OCI-LY3 (cell line): ENCODE results near the gene SOX11.

ENCODE experiments used
- H2AFZ ChIP-seq: fragments of 200-600, 300-600 bp; shearing (Covaris generic); 2 replicates; pipeline ENCODE4 v1.6.0; 2014; ENCODE audit warnings: antibody characterized with exemption, low read depth, low read length
- H3K27ac ChIP-seq: fragments of 200-600, 300-600 bp; sonication (generic); 2 replicates; pipeline ENCODE4 v1.5.1; 2014; ENCODE audit warnings: mild to moderate bottlenecking, low read length, moderate library complexity, mixed read lengths
- H3K27me3 ChIP-seq: fragments of 200-600, 300-600 bp; sonication (generic); 2 replicates; pipeline ENCODE4 v1.6.1; 2014; ENCODE audit warnings: low read depth, low read length, mixed read lengths
- H3K36me3 ChIP-seq: fragments of 200-600, 300-600 bp; sonication (generic); replicated peaks from 2 replicates; pipeline ENCODE3; 2014; ENCODE audit warnings: low read depth, low read length, mixed read lengths
- H3K4me1 ChIP-seq: fragments of 300-600, 200-600 bp; sonication (generic); 2 replicates; pipeline ENCODE4 v1.6.1; 2014; ENCODE audit warnings: low read length, mixed read lengths
- H3K4me2 ChIP-seq: fragments of 200-600, 300-600 bp; sonication (generic); 2 replicates; pipeline ENCODE4 v1.6.1; 2014; ENCODE audit warnings: low read length, mixed read lengths
- H3K4me3 ChIP-seq: fragments of 300-600, 200-600 bp; sonication (generic); 2 replicates; pipeline ENCODE4 v1.5.1; 2014; ENCODE audit warnings: antibody characterized with exemption, mild to moderate bottlenecking, low read length, moderate library complexity
- H3K79me2 ChIP-seq: fragments of 300-600, 200-600 bp; shearing (Covaris generic); 2 replicates; pipeline ENCODE4 v1.6.1; 2014; ENCODE audit warnings: mild to moderate bottlenecking, low read length, mixed read lengths
- H3K9ac ChIP-seq: fragments of 300-600, 200-600 bp; shearing (Covaris generic); 2 replicates; pipeline ENCODE4 v1.6.0; 2014; ENCODE audit warnings: mild to moderate bottlenecking, low read length, moderate library complexity
- H3K9me3 ChIP-seq: fragments of 200-600, 300-600 bp; shearing (Covaris generic); 2 replicates; pipeline ENCODE4 v1.6.1; 2014; ENCODE audit warnings: low read length, mixed read lengths; ENCODE audit not compliant: insufficient read depth
- H4K20me1 ChIP-seq: fragments of 200-600, 300-600 bp; sonication (generic); 2 replicates; pipeline ENCODE4 v1.6.1; 2016; ENCODE audit warnings: low read length, mixed read lengths; ENCODE audit not compliant: insufficient read depth
- CTCF ChIP-seq: fragments of 200-600, 300-600 bp; sonication (generic); IDR thresholded peaks from 2 replicates; pipeline ENCODE4 v1.5.1; 2014; ENCODE audit warnings: antibody characterized with exemption, low read length, low read depth
- EZH2phosphoT487 ChIP-seq: fragments of 200-600 bp; shearing (Covaris generic); IDR thresholded peaks from 2 replicates; pipeline ENCODE4 v1.6.1; 2018; ENCODE audit warnings: antibody characterized with exemption, mixed run types, low read depth

SOX11 gene

GRCh38 chr2:5691221-5691984 is 781 bp upstream of the SOX11 start:
- no peaks in the 10 kb centered on the region for H4K20me1 ChIP-seq
- H3K27ac ChIP-seq: no peak overlapping the region
- no peaks in the 10 kb centered on the region for H3K36me3 ChIP-seq
- no peak overlapping the region for H3K4me2 ChIP-seq
- no peaks in the 10 kb centered on the region for H3K27me3 ChIP-seq
- no peak overlapping the region for H3K4me3 ChIP-seq
- H3K79me2 ChIP-seq: no peaks in the 10 kb centered on the region
- no peak overlapping the region for H2AFZ ChIP-seq
- no peak overlapping the region for H3K9ac ChIP-seq
- H3K9me3 ChIP-seq: no peaks in the 10 kb centered on the region
- no peaks in the 10 kb centered on the region for H3K4me1 ChIP-seq
- TF ChIP-seq EZH2phosphoT487 (no peak), CTCF (no peak)

GRCh38 chr2:5692561-5693286 is 540 bp downstream of the SOX11 start:
- H3K9ac ChIP-seq: no peak overlapping the region
- H3K27me3 ChIP-seq: no peaks in the 10 kb centered on the region
- H3K27ac ChIP-seq: no peak overlapping the region
- no peaks in the 10 kb centered on the region for H3K9me3 ChIP-seq
- H4K20me1 ChIP-seq: no peaks in the 10 kb centered on the region
- no peaks in the 10 kb centered on the region for H3K36me3 ChIP-seq
- no peaks in the 10 kb centered on the region for H3K79me2 ChIP-seq
- no peaks in the 10 kb centered on the region for H3K4me1 ChIP-seq
- H3K4me2 ChIP-seq: no peak overlapping the region
- H2AFZ ChIP-seq: no peak overlapping the region
- no peak overlapping the region for H3K4me3 ChIP-seq
- no peak for TF ChIP-seq EZH2phosphoT487
- TF ChIP-seq CTCF: no peak

GRCh38 chr2:5693287-5694201 is 1.4 kb downstream of the SOX11 start:
- no peak overlapping the region for H3K9ac ChIP-seq
- no peaks in the 10 kb centered on the region for H3K27me3 ChIP-seq
- no peaks in the 10 kb centered on the region for H3K79me2 ChIP-seq
- H3K36me3 ChIP-seq: no peaks in the 10 kb centered on the region
- H3K4me1 ChIP-seq: no peaks in the 10 kb centered on the region
- no peak overlapping the region for H3K27ac ChIP-seq
- H3K9me3 ChIP-seq: no peaks in the 10 kb centered on the region
- no peak overlapping the region for H3K4me3 ChIP-seq
- TF ChIP-seq CTCF: no peak
- TF ChIP-seq EZH2phosphoT487: no peak
- H4K20me1 ChIP-seq: no peaks in the 10 kb centered on the region
- no peak overlapping the region for H3K4me2 ChIP-seq
- H2AFZ ChIP-seq: no peak overlapping the region

- H3K4me1 ChIP-seq: no peaks in the 10 kb centered on the region
- no peak overlapping the region for H3K9ac ChIP-seq
- no peak for TF ChIP-seq EZH2phosphoT487
- TF ChIP-seq CTCF: no peak
- H3K79me2 ChIP-seq: no peaks in the 10 kb centered on the region
- H2AFZ ChIP-seq: no peak overlapping the region
- H3K27me3 ChIP-seq: no peaks in the 10 kb centered on the region
- H3K9me3 ChIP-seq: no peaks in the 10 kb centered on the region
- no peak overlapping the region for H3K4me3 ChIP-seq
- no peaks in the 10 kb centered on the region for H4K20me1 ChIP-seq
- no peaks in the 10 kb centered on the region for H3K36me3 ChIP-seq
- no peak overlapping the region for H3K27ac ChIP-seq
- H3K4me2 ChIP-seq: no peak overlapping the region
Observed at GRCh38 chr2:5694306-5694705, 2.1 kb downstream of the SOX11 start.
